AG08396 (cell line): Measurements from ENCODE around the gene CYTH2.
"Not testable (repeated sequence)": the region's sequence is repeated elsewhere in the genome, so short reads cannot be mapped to it uniquely, and the experiment has no call there.

ENCODE experiments used
- DNase-seq: peaks from one replicate; pipeline ENCODE4 v3.0.0; 2012; ENCODE audit warnings: low spot score, mixed read lengths

Gene CYTH2

DNA sequence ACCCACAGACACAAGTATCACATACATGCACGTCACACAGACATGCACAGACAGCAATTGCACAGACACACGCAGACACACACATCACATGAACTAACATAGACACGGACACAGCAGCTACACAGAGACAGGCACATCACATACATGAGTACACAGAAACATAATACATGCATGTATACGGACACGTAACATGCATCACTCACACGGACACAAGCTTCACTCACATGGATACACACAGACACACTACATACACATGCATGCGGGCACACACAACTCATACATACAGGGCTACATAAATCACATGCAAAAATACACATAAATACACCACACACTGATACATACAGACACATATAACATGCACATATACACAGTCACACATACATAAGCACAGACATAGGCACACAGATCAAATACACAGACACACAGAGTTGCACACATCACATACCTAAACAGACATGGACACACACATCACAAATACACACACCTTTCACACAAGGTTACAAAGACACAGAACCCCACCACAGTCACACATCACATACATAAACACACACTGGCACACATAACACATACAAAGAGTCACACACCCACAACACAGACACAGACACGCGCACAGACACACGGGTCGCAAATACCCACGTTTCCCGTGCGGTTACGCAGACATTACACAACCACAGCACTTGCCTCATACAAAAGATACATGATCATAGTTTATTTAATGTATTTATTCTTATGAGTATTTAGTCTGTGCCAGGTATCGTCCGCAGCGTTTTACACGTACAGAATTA, 43.5 kb downstream of the CYTH2 start:
- no peak for DNase-seq

DNA sequence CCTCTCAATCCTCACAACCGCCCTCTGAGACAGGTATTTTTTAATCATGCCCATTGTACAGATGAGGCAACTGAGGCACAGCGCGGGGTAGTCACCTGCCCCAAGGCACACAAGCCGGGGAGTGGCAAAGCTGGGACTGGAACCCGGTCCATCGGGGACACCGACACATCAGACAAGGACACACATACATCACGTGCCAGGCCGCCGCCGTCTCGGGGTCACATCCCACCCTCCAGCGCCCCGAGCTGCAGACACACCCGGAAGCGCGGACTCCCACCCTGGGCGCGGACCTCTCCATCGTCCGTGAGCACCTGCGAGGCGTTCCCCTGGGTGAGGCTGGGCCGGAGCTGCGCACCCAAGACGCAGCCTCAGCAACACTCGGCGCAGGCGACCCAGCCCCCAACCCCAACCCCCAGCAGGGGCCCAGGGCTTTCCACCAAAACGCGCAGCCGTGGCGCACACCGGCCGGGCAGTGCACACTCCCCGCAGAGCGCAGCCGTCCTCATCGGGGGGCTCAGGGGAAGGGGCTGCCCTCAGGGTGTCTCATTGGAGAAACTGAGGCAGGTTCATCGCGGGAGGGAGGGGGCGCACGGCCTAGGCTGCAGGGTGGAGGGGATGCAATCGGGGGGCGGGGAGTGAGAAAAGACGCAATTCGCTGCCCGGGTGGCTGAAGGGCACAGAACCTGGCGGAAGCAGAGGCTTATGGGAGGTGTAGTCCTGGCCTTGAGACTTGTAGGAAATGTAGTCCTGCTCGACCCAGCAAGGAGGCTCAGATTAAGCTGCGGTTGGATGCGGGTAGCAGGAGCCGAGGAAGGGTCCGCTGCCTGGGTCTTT, 44.3 kb downstream of the CYTH2 start:
- peak; percentile 84 for DNase-seq

DNA sequence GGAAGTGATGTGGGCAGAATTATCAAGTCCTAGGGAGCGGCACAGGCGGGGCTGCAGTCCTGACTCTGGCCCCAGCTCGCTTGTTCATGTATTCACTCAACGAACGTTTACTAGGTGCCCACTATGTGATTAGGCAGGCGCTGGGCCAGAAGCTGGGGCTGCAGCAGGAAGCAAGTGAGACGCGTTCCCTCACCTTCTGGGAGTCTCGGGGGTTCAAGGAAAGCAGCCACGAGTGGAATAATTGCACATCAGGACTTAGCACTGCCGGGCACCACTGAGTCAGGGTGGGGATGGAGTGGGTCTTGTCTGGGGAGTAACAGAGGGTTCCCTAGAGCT, 44.9 kb downstream of the CYTH2 start:
- no peak for DNase-seq

DNA sequence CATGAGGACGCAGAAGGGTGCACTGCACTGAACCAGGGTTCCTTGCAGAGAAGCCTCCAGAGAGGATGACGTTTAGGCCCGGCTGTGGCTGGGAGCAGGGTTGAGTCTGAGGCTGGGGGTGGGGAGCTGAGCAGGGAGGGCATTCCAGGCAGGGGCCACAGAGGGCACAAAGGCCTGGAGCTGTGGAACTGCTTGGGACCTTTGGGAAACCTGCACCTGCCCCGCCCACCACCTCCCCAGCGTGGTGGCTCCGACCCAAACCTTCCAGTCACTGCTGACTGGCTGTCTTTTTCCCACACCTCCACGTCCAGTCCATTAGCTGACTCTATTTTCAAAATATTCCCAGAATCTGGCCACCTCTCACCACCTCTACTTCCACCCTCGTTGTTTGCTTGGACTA, 47.4 kb downstream of the CYTH2 start:
- DNase-seq = no peak

DNA sequence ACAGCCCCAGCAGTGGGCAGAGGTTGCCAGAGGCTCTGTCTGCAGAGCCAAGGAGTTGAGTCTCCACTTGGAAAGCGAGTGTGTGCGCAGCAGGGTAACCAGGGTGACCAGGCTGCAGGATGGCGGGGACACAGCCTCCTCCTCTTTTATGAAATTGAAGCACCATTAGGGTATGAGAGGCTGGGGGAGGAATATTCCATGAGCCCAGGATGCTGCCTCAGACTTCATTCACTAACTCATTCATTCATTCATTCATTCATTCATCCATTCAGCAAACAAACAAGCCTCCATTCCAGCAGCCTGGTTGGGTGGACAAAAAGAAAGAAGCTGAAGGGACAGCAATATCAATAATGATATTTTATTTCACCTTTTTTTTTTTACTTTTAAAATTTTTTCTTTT, 49.0 kb downstream of the CYTH2 start:
- no peak for DNase-seq

DNA sequence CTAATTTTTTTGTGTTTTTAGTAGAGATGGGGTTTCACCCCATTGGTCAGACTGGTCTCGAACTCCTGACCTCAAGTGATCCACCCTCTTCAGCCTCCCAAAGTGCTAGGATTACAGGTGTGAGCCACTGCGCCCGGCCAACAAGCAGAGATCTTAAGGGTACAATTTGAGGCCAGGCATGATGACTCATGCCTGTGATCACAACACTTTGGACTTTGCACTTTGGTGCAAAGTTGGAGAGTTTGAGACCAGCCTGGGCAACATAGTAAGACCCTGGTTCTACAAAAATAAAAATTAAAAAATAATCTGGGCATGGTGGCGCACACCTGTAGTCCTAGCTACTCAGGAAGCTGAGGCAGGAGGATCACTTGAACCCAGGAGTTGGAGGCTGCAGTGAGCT, 50.3 kb downstream of the CYTH2 start:
- not testable (repeated sequence) for DNase-seq

DNA sequence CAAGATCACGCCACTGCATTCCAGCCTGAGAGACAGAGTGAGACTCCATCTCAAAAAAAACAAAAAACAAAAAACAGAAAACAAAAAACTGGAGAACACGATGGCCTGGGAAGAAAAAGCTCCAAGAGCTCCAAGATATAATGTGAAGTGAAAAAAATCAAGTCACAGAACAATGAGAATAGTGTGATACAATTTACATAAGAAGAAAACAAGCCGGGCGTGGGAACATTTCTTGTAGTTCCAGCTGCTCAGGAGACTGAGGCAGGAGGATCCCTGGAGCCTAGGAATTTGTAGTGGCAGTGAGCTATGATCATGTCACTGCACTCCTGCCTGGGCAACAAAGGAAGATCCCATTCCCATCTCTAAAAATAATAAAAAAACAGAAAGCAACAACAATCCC, 51.0 kb downstream of the CYTH2 start:
- DNase-seq = no peak

DNA sequence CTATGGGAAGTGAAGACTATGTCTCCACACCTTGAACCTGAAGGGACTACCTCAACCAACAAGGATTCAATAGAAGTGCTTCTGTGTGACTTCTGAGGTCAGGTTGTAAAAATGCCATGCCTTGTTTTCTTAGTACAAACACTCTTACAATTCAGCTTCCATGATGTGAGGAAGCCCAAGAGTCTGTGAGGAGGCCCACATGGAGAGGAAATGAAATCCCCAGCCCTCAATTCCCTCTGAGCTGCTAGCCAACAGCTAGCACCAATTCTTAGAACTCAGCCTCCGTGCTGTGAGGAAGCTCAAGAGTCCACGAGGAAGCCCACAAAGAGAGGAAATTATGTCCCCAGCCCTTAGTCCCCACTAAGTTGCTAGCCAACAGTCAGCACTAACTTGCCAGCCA, 55.1 kb downstream of the CYTH2 start:
- no peak for DNase-seq

DNA sequence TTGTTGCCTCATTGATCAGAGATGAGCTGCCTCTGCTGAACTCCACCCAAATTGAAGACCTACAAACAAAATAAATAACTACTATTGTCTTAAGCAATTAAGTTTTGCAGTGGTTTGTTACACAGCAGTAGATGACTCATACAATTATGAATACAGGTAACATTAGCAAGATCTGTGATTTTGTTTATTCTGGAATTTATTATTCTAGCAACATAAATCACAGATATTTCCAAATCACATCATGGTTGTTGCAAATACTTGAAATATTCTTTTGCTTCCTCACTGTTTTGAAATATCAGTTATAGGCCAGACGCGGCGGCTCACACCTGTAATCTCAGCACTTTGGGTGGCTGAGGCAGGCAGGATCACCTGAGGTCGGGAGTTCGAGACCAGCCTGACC, 55.6 kb downstream of the CYTH2 start:
- DNase-seq = no peak

DNA sequence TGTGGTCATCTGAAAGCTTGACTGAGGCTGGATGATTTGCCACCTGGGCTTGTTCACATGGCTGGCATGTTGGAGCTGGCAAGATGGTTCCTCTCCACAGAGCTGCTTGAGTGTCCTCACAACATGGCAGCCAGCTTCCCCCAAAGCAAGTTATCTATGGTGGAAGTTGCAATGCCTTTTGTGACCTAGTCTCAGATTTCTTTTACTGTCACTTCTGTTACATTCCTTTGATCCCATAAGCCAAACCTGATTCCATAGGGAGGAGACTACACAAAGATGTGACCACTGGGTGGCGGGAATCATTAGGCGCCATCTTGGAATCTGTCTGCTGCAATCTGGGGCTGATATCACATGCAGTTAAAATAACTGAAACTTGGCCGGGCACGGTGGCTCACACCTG, 60.0 kb downstream of the CYTH2 start:
- no peak for DNase-seq

DNA sequence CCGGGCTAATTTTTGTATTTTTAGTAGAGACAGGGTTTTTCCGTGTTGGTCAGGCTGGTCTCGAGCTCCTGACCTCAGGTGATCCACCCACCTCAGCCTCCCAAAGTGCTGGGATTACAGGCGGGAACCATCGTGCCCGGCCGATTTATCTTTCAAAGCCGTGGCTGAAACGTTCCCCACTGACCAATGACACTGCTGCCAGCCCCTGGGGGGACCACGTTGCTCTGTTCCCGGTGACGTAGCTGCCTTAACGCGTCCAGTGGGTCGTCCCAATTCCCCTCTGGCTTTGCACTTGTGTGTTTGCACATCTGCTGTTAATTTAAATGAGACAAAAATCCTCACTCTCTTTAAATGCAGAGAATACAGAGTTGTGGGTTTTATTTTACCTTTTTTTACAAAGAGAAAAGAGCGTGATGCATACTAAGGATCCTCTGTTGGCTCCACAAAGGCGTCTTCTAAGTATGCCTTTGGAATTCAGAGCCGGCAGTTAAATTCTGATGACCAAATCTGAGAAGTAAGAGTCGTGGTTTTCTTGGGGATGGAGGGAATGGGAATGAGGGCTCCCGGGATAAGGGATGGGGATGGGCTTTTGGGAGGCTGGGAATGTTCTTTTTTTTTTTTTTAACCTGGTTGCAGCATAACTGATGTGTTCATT, 61.0 kb downstream of the CYTH2 start:
- DNase-seq = no peak

DNA sequence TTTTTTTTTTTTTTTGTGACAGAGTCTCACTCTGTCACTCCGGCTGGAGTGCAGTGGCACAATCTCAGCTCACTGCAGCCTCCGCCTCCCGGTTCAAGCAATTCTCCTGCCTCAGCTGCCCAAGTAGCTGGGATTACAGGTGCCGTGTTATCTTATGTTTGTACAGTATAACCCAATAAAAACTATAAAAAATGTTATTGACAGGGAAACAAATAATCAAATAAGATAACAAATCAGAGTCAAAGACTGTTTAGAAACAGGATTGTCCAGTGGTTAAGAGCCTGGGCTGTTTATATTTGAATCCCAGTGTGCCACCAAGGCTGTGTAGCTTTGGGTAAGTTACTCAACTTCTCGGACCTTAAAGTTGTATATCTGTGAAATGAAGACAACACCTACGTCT, 61.6 kb downstream of the CYTH2 start:
- no peak for DNase-seq
